ENCODE results near the gene HUS1B. TPM values are rescaled to one million over a fixed set of nuclear protein-coding genes. Genes with fewer than 3 reads are reported as not detected.

HUS1B gene
- total RNA-seq, 3 donors from 2014 or later, result 1.2 to 1.3 (median 1.3) TPM

GRCh38 chr6:650098-650497, 6.8 kb downstream of the HUS1B start:
- Histone ChIP-seq H3K4me1 (ENCODE audit: low read depth) (no peaks in the 10 kb centered on the region), H3K4me3 (no peak overlapping the region), H3K36me3 (ENCODE audit: low read depth) (no peaks in the 10 kb centered on the region), H3K9me3 (no peaks in the 10 kb centered on the region)
- intact Hi-C loops (cut with DNase I, micrococcal nuclease), result no loop called here
- DNase-seq (no peak), ATAC-seq (no peak)
- no peak for TF ChIP-seq CTCF (IDR thresholded peaks at IDR 0.05)

- intact Hi-C loops (cut with DNase I, micrococcal nuclease), result no loop called here
- Histone ChIP-seq H3K36me3 (ENCODE audit: low read depth) (no peaks in the 10 kb centered on the region), H3K9me3 (no peaks in the 10 kb centered on the region), H3K4me3 (no peak overlapping the region), H3K4me1 (ENCODE audit: low read depth) (no peaks in the 10 kb centered on the region)
- ATAC-seq, result no peak
- no peak for DNase-seq
- TF ChIP-seq CTCF (IDR thresholded peaks at IDR 0.05), result no peak
Observed at GRCh38 chr6:642805-643204, 14.1 kb downstream of the HUS1B start.

- Histone ChIP-seq H3K36me3 (ENCODE audit: low read depth) (no peaks in the 10 kb centered on the region), H3K4me3 (no peak overlapping the region), H3K9me3 (no peaks in the 10 kb centered on the region), H3K4me1 (ENCODE audit: low read depth) (no peaks in the 10 kb centered on the region)
- DNase-seq (no peak), ATAC-seq (no peak)
- intact Hi-C loops (cut with DNase I, micrococcal nuclease), result no loop called here
- TF ChIP-seq CTCF (IDR thresholded peaks at IDR 0.05), result no peak
Observed at GRCh38 chr6:641225-641985, 15.5 kb downstream of the HUS1B start.

GRCh38 chr6:636488-636887, 20.4 kb downstream of the HUS1B start:
- ATAC-seq (no peak), DNase-seq (no peak)
- Histone ChIP-seq H3K4me3 (no peak overlapping the region), H3K9me3 (no peaks in the 10 kb centered on the region), H3K36me3 (ENCODE audit: low read depth) (no peaks in the 10 kb centered on the region), H3K4me1 (ENCODE audit: low read depth) (no peaks in the 10 kb centered on the region)
- intact Hi-C loops (cut with DNase I, micrococcal nuclease), result no loop called here
- no peak for TF ChIP-seq CTCF (IDR thresholded peaks at IDR 0.05)

- TF ChIP-seq CTCF (IDR thresholded peaks at IDR 0.05), result no peak
- Histone ChIP-seq H3K4me1 (ENCODE audit: low read depth) (no peaks in the 10 kb centered on the region), H3K4me3 (no peak overlapping the region), H3K36me3 (ENCODE audit: low read depth) (no peaks in the 10 kb centered on the region), H3K9me3 (no peaks in the 10 kb centered on the region)
- intact Hi-C loops (cut with DNase I, micrococcal nuclease), result no loop called here
- ATAC-seq, result no peak
- DNase-seq, result no peak
Observed at GRCh38 chr6:635233-635632, 21.7 kb downstream of the HUS1B start.
